Renal cortex interstitium (tissue), 11 donors: ENCODE data around the gene NUPR1. TPM values are rescaled to one million over a fixed set of nuclear protein-coding genes. Genes with fewer than 3 reads are reported as not detected.
"Not testable (repeated sequence)": the region's sequence is repeated elsewhere in the genome, so short reads cannot be mapped to it uniquely, and the experiment has no call there.

Source experiments
- DNase-seq, 11 donors: peaks; one replicate each; pipeline ENCODE4 v3.0.0-alpha.2; 2013; ENCODE audit warnings: low read depth in 9 of 11, low spot score in 4 of 11; ENCODE audit errors: extremely low read depth in 1 of 11
- polyA plus RNA-seq, 3 donors: library from polyadenylated mRNA; unstranded; fragments of 120-200 nt; gene quantifications; one replicate each; pipeline ENCODE4 v1.2.1, GENCODE V29; 2013; ENCODE audit not compliant: insufficient read length in 3 of 3

Gene NUPR1
- polyA plus RNA-seq, 3 donors: 7.7 to 11.7 (median 10.5) TPM

- no peak for DNase-seq
These were observed 24.4 kb upstream of the NUPR1 start for GRCh38 chr16:28563218-28563617.

GRCh38 chr16:28562199-28562598 lies 23.4 kb upstream of the NUPR1 start:
- DNase-seq: no peak

- DNase-seq: no peak
These were observed 22.9 kb upstream of the NUPR1 start for GRCh38 chr16:28561557-28562187.

GRCh38 chr16:28558456-28558855 lies 19.7 kb upstream of the NUPR1 start:
- no peak for DNase-seq

GRCh38 chr16:28556914-28557320 lies 18.1 kb upstream of the NUPR1 start:
- no peak for DNase-seq

GRCh38 chr16:28555561-28555960 lies 16.8 kb upstream of the NUPR1 start:
- DNase-seq: no peak

- DNase-seq: no peak
These were observed 16.1 kb upstream of the NUPR1 start for GRCh38 chr16:28554634-28555423.

GRCh38 chr16:28553776-28554633 lies 15.2 kb upstream of the NUPR1 start, which contains the start of gene SGF29:
TSS of gene SGF29 (plus strand) at chr16:28553920. CDS start at chr16:28581070, 27,150 bp downstream.
- DNase-seq: peak; percentile 82 to 93 (median 91)

GRCh38 chr16:28549301-28549899 lies 10.6 kb upstream of the NUPR1 start:
- DNase-seq: no peak

- no peak for DNase-seq
These were observed 9.6 kb upstream of the NUPR1 start for GRCh38 chr16:28548306-28548802.

- no peak for DNase-seq
These were observed 7.9 kb upstream of the NUPR1 start for GRCh38 chr16:28546626-28547025.

GRCh38 chr16:28545964-28546363 lies 7.2 kb upstream of the NUPR1 start:
- DNase-seq: not testable (repeated sequence)

- DNase-seq: no peak
These were observed 6.2 kb upstream of the NUPR1 start for GRCh38 chr16:28544998-28545397.

GRCh38 chr16:28543072-28543471 lies 4.3 kb upstream of the NUPR1 start:
- peak in 1 of 11 donors; percentile 12 for DNase-seq

GRCh38 chr16:28542646-28543045 lies 3.9 kb upstream of the NUPR1 start:
- DNase-seq: no peak

GRCh38 chr16:28540346-28540745 lies 1.6 kb upstream of the NUPR1 start:
- no peak for DNase-seq

- DNase-seq: no peak
These were observed 626 bp downstream of the NUPR1 start for GRCh38 chr16:28537964-28538732.

GRCh38 chr16:28537076-28537475 lies 1.7 kb downstream of the NUPR1 start:
- DNase-seq: no peak
